Spleen (tissue), 7 donors: Measurements from ENCODE around the gene DSG3.

Source experiments
- CTCF ChIP-seq, 11 experiments: fragments of 200-600 bp in 7 of 11; fragments of 450-650 bp in 4 of 11; sonication (generic) in 4 of 11; IDR thresholded peaks in 8 of 11; conservative IDR thresholded peaks in 3 of 11; 1 replicate in 7 of 11; 2 replicates in 4 of 11; pipeline versions ENCODE4 v1.4.0 to v1.8.0; 2016 to 2021; ENCODE audit warnings: antibody characterized with exemption in 11 of 11, inconsistent platforms in 4 of 11, mild to moderate bottlenecking in 1 of 11
- POLR2A ChIP-seq, 3 donors: fragments of 450-650 bp; IDR thresholded peaks; one replicate each; pipeline ENCODE4 v1.5.1; 2017; ENCODE audit warnings: antibody characterized with exemption in 3 of 3, mild to moderate bottlenecking in 1 of 3
- POLR2AphosphoS5 ChIP-seq, 3 donors: sonication (generic); formaldehyde crosslinking; IDR thresholded peaks; one replicate each; pipeline ENCODE4 v1.5.1; 2017; ENCODE audit warnings: antibody characterized with exemption in 3 of 3
- donor health status: DM: no; HTN: no; CAD: no; lungs with moderate emphysema.
- donor health status: DM: no; HTN: no; CAD: no.
- donor health status: DM: no; HTN: no; CAD: no.

DNA sequence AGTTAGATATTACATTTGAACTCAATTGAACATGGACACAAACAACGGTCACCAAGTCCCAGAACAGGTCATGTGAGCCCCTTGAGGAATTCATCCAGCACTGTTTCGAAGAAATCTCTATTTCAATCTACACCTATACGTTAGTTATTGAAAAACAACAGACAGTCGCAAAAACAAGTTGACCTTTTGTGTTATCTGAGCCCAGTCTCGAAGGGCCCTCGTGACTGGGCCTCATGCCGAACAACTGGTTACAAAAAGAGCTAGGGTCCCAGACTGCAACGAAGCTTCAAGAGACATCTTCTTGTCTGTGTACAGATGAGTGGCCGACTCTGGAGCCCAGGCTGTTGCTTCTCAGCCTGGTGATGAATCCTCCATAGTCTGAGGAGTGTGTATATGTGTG, 45.1 kb downstream of the DSG3 start:
- TF ChIP-seq CTCF (IDR thresholded peaks at IDR 0.05 in 8 of 11, conservative IDR thresholded peaks at IDR 0.05 in 3 of 11): no peak
- no peak for TF ChIP-seq POLR2A (IDR thresholded peaks at IDR 0.05)
- TF ChIP-seq POLR2AphosphoS5 (IDR thresholded peaks at IDR 0.05): no peak
